ENCODE measurements around the gene RNF31. TPM values are rescaled to one million over a fixed set of nuclear protein-coding genes. Genes with fewer than 3 reads are reported as not detected.
"Not testable (repeated sequence)": the region's sequence is repeated elsewhere in the genome, so short reads cannot be mapped to it uniquely, and the experiment has no call there.

Gene RNF31
- total RNA-seq, 4 donors from 2014 or later: 26.8 to 35.6 (median 32.4) TPM

GRCh38 chr14:24100982-24101494, 46.3 kb upstream of the RNF31 start:
- TF ChIP-seq CTCF (IDR thresholded peaks at IDR 0.05) (no peak), POLR2A (IDR thresholded peaks at IDR 0.05) (no peak)
- Histone ChIP-seq H3K36me3 (peaks cover 0 to 66% (median 6%) of the 10 kb centered on the region in 3 donors), H3K27me3 (no peaks in the 10 kb centered on the region), H3K9me3 (no peaks in the 10 kb centered on the region), H3K4me3 (no peak overlapping the region), H3K4me1 (no peaks in the 10 kb centered on the region), H3K27ac (no peak overlapping the region)
- no CpG with 5 or more reads among the region's 3 CpGs for WGBS, 2 donors
- DNase-seq: no peak
- intact Hi-C loops (cut with DNase I): loop anchor here (5.0 kb wide), 1 partner anchor 44 kb away; no protein-coding TSS in a partner anchor

- no peaks in the 10 kb centered on the region for H3K27me3 ChIP-seq
- no peaks in the 10 kb centered on the region for H3K9me3 ChIP-seq
- H3K27ac ChIP-seq: no peak overlapping the region
- WGBS, 2 donors: 90 to 96% methylated on average over 5 to 6 of the region's 7 CpGs
- no peak for DNase-seq
- intact Hi-C loops (cut with DNase I): loop anchor here (5.0 kb wide), 1 partner anchor 45 kb away; no protein-coding TSS in a partner anchor
- H3K4me3 ChIP-seq: no peak overlapping the region
- H3K36me3 ChIP-seq: peaks cover 0 to 66% (median 6%) of the 10 kb centered on the region in 3 donors
- peaks cover 0 to 4% (median 0%) of the 10 kb centered on the region in 3 donors for H3K4me1 ChIP-seq
- TF ChIP-seq POLR2A (IDR thresholded peaks at IDR 0.05): no peak
- no peak for TF ChIP-seq CTCF (IDR thresholded peaks at IDR 0.05)
Observed at GRCh38 chr14:24102357-24103048, 44.8 kb upstream of the RNF31 start.

DNA sequence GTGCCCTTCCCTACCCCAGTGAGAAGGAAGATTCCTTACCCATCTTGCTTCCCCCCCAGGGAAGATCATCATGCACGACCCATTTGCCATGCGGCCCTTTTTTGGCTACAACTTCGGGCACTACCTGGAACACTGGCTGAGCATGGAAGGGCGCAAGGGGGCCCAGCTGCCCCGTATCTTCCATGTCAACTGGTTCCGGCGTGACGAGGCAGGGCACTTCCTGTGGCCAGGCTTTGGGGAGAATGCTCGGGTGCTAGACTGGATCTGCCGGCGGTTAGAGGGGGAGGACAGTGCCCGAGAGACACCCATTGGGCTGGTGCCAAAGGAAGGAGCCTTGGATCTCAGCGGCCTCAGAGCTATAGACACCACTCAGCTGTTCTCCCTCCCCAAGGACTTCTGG, 43.8 kb upstream of the RNF31 start:
- 87 to 93% methylated on average over 3 of the region's 13 CpGs for WGBS, 2 donors
- H3K36me3 ChIP-seq: peaks cover 0 to 57% (median 6%) of the 10 kb centered on the region in 3 donors
- no peaks in the 10 kb centered on the region for H3K9me3 ChIP-seq
- DNase-seq: no peak
- H3K4me1 ChIP-seq: peaks cover 0 to 5% (median 0%) of the 10 kb centered on the region in 3 donors
- H3K27ac ChIP-seq: no peak overlapping the region
- no peaks in the 10 kb centered on the region for H3K27me3 ChIP-seq
- intact Hi-C loops (cut with DNase I): loop anchor here (5.0 kb wide), 1 partner anchor 46 kb away; no protein-coding TSS in a partner anchor
- H3K4me3 ChIP-seq: no peak overlapping the region
- TF ChIP-seq CTCF (IDR thresholded peaks at IDR 0.05) (no peak), POLR2A (IDR thresholded peaks at IDR 0.05) (no peak)

DNA sequence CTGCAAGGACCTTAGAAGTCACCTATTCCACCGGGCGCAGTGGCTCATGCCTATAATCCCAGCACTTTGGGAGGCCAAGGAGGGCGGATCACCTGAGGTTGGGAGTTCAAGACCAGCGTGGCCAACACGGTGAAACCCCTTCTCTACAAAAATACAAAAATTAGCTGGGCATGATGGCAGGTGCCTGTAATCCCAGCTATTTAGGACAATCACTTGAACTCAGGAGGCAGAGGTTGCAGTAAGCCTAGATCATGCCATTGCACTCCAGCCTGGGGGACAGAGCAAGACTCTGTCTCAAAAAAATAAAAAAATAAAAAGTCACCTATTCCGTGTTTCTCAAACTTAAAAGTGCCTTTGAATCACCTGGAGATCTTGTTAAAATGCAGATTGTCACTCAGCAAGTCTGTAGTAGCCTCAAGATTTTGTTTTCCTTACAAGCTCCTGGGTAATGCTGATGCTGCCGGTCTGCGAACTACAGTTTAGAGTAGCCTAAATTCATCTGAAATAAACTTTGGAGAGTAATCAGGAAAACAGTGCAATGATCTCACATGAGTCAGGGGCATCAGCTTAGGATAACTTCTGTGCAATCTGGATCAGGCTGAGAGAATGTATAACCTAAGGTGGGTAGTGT, 41.6 kb upstream of the RNF31 start:
- H3K27ac ChIP-seq; H3K27me3 ChIP-seq; intact Hi-C loops (cut with DNase I); H3K9me3 ChIP-seq; DNase-seq; H3K4me3 ChIP-seq: not testable (repeated sequence)
- H3K36me3 ChIP-seq: peaks cover 0 to 34% (median 6%) of the 10 kb centered on the region in 3 donors
- H3K4me1 ChIP-seq: peaks cover 0 to 14% (median 0%) of the 10 kb centered on the region in 3 donors
- WGBS, 2 donors: 84 to 93% methylated on average over 8 of the region's 8 CpGs

DNA sequence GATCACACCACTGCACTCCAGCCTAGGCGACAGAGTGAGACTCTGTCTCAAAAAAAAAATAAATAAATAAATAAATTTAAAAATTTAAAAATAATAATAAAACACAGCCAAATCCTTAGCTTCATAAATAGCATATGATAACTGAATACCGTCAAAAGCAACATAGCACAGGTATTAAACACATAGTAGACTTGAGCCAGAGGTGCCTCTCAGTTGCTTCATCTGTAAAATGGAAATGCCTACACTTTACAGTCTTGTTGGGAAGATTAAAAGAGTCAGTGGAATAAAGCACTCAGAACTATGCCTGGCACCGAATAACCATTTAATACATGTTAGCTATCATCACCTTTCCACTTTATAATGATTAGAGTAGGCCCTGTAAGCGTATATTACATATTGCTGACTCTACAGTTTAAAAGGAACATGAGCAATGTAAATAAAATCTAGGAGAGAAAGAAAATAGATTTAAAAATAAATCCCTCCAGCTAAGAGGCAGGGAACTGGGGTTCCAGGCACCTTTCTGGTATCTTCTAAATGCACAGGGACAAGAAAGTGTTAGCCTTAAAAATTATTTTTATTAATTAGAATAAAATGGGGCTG, 40.5 kb upstream of the RNF31 start:
- intact Hi-C loops (cut with DNase I): no loop called here
- H3K27ac ChIP-seq: no peak overlapping the region
- no peak for DNase-seq
- peaks cover 0 to 24% (median 6%) of the 10 kb centered on the region in 3 donors for H3K36me3 ChIP-seq
- no peak overlapping the region for H3K4me3 ChIP-seq
- H3K27me3 ChIP-seq: no peaks in the 10 kb centered on the region
- H3K9me3 ChIP-seq: no peaks in the 10 kb centered on the region
- H3K4me1 ChIP-seq: peaks cover 0 to 14% (median 0%) of the 10 kb centered on the region in 3 donors
- WGBS, 2 donors: 75 to 84% methylated on average over 4 of the region's 4 CpGs
- TF ChIP-seq CTCF (IDR thresholded peaks at IDR 0.05) (no peak), POLR2A (IDR thresholded peaks at IDR 0.05) (no peak)

Data from esophagus squamous epithelium (tissue), 5 donors.